GM15510 (cell line): ENCODE measurements around the gene SOWAHA.

Experiments
- POLR2A ChIP-seq: IDR thresholded peaks from 3 replicates; pipeline ENCODE4 v1.6.1; 2011; ENCODE audit warnings: borderline replicate concordance; ENCODE audit not compliant: insufficient read length; ENCODE audit errors: extremely low read depth

SOWAHA gene

GRCh38 chr5:132812781-132813598, at the start of gene SOWAHA:
Gene SOWAHA (plus strand): TSS chr5:132813302. CDS start chr5:132813622, 320 bp downstream.
- no peak for TF ChIP-seq POLR2A

GRCh38 chr5:132764051-132764450, 49.1 kb upstream of the SOWAHA start:
- TF ChIP-seq POLR2A = no peak

GRCh38 chr5:132764671-132765238, 48.3 kb upstream of the SOWAHA start:
- TF ChIP-seq POLR2A = no peak

GRCh38 chr5:132765311-132766019, 47.6 kb upstream of the SOWAHA start:
- TF ChIP-seq POLR2A = no peak

- no peak for TF ChIP-seq POLR2A
Observed at GRCh38 chr5:132766020-132766805, 46.9 kb upstream of the SOWAHA start.

GRCh38 chr5:132766806-132767055, 46.4 kb upstream of the SOWAHA start:
- no peak for TF ChIP-seq POLR2A

GRCh38 chr5:132767150-132767549, 46.0 kb upstream of the SOWAHA start:
- no peak for TF ChIP-seq POLR2A

- no peak for TF ChIP-seq POLR2A
Observed at GRCh38 chr5:132768485-132768868, 44.6 kb upstream of the SOWAHA start.

- no peak for TF ChIP-seq POLR2A
Observed at GRCh38 chr5:132770476-132771159, 42.5 kb upstream of the SOWAHA start.

GRCh38 chr5:132771503-132771998, 41.6 kb upstream of the SOWAHA start:
- TF ChIP-seq POLR2A = no peak

- no peak for TF ChIP-seq POLR2A
Observed at GRCh38 chr5:132772291-132773070, 40.6 kb upstream of the SOWAHA start.

GRCh38 chr5:132773114-132773513, 40.0 kb upstream of the SOWAHA start:
- no peak for TF ChIP-seq POLR2A

GRCh38 chr5:132773601-132774355, 39.3 kb upstream of the SOWAHA start:
- TF ChIP-seq POLR2A = no peak
